NCI-H526 (cell line): ENCODE data around the gene INCA1.
A peak's percentile ranks its signal among the peaks of the same experiment; 100 is the strongest.

ENCODE experiments used
- DNase-seq, 2 experiments: peaks; one replicate each; lab custom pipeline; 2025; lab: John Stamatoyannopoulos, UW

The INCA1 gene

DNA sequence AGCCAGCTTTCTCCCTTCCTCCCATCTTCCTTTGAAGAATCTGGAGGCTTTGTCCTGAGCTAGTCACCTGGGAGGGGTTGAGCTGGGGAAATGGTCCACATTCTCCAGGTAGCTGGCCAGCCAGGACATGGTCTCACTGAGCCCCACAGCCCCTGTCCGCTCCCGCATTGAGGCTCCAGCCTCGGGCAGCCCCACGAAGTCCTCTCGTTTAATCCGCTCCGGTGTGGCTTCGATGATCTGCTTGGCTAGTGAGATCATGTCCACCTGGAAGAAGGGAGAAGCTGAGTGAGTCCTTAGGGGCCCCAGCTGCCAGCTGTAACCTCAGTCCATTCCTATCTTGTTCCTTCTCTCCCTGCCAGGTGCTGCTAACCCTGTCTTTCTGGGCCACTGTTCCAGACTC is 27.0 kb downstream of the INCA1 start:
- no peak for DNase-seq

DNA sequence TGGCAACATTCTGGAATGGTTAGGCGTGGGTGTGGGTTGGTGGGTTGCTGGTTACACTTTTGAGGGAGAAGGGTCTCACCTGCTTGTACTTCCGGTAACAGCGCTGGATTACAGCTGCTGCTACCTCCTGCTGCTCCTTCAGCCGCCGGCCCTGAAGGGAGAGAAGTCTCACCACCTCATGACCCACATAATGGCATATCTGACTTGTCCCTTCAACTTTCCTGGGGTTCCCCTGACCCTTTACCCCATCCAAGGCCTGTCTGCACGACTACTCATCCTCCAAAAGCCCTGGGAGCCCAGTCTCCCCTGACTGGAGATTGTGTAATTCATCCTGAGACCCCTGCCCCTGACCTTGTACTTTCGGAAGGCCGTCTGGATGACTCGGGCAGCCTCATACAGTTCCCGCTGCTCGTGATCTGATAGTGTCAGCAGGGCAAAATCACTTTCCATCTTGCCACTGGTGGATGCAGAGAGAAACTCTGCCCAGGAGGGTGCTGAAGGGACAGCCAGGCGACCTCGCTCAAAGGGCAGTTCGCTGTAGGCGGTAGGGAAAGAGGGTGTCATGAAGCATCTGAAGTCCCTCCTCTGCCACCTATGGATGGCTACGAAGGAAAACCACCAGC is 27.7 kb downstream of the INCA1 start:
- no peak for DNase-seq

DNA sequence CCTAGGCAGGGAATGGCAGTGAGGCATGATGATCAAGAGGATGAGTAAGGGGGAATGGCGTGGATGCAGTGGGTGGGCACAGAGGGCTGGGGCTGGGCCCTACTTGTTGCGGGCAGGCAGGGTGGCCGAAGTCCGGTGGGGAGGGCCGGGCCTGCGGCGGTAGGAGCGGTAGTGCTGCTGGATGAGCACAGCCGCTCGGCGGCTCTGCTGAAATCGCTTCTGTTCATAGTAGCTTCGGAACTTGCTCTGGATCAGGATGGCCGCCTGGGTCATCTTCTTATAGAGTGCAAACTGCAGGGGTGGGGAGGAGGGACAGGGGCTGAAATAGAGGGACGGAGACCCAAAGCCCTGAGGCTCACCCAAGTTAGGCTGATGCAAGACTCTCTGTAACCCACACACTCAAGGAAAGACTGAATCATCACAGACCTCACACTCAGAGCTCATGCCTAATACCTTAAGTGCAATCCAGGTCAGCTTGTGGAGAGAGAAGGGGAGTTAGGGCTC is 28.2 kb downstream of the INCA1 start:
- no peak for DNase-seq

DNA sequence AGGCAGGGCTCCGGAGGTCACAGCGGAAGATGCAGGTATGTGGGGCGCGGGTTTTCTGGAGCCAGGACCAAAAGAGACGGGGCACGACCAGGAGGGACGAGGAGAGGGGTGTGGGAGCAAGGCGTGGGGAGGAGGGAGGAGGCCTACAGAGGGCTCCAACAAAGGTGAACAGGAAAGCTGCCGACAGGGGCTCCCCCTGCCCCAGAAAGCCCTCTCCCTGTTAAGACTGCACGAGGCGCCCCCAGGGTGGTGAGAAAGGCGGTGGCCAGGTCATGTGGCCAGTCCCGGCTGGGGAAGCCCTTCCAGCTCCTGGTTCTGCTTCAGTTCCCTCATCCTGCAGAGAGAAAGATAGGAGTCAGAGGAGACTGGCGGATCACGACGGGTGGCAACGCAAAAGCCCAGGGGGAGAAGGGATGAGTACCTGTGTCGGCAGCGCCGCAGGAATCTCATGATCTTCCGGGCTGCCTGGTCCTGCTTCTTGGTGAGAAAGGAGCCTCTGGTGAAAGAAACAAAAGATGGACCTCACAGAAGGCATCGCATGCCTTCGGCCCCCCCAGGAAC is 28.8 kb downstream of the INCA1 start:
- DNase-seq, result peak in 1 of 2 experiments; percentile 54

DNA sequence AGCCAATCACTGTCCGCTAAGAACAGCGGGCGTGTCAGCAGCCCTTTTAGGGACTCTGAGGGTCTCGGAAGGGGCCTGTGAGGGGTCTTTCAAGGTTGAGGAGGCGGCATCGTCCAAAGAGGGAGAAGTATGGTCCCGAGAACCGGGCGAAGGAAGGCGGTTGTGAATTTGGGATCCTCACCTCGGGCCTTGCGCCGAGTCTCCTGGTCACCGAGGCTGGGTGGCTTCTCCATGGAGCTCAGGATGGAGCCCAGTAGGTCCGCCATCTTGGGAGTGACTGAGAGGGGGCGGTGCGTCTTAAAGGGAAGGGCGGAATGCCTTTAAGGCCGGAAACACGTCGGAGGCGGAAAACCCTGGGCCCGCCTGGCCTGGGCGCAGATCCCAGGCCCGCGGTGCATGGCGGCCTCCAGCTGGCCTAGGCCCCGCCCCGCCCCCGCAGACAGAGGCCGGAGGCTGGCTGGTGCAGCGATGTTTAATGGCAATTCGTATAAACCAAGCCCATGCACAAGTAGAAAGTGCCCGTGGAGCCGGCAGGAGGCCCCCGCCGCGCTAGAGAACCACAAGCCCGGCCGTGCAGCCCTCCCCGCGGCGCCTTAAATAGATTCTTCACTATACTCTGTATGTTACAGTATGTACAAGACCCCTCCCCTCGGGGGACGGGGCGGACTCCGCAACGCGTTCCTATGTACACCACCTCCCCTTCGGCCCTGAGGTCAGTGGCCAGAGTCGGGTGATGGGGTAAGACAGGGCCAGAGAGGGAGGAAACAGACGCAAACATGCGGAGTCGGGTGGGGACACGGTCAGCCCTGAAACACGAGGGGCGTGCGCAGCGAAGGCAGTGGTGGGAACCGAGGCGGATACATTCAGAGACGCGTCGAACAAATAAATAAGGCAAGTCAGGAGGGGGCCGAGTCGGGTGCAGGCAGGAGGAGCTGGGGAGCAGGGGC is 29.5 kb downstream of the INCA1 start, which contains the start of gene SPAG7:
TSS of gene SPAG7 (minus strand) at position 279 of the 947 bp plus-strand sequence. CDS start at position 266, 13 bp downstream.
- DNase-seq, result peak; percentile 80 to 92

DNA sequence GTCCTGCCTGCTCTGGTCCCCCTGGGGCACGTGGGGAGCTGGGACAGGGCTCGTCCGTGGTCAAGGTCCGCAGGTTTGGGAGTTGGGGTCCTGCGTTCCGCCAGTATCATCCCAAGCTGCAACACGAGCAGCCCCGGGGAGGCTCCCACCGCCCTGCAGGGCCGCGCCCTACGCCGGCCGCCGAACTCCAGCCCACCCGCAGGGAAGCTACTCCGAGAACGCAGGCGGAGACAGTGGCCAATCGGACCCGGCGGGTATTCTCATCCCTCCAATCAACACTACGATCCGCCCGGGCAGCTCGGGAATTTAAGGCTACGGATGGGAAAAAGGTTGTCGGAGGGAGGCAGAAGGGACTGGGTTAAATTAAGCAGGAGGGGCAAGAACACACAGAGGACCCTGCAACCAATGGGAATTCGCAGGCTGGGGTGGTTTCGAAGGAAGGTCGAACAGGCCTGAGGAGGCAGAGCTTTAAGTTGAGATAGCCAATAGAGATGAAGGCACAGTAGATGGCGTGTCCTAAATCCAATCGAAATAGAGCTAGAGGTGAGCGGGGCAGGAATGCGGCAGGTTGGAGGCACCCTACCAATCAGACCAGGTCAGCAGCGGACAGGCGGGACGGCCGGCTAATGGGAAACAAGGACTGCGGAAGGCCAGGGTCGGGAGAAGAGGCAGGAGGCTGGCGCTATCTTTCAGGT is 30.3 kb downstream of the INCA1 start:
- peak; percentile 97 to 99 for DNase-seq

DNA sequence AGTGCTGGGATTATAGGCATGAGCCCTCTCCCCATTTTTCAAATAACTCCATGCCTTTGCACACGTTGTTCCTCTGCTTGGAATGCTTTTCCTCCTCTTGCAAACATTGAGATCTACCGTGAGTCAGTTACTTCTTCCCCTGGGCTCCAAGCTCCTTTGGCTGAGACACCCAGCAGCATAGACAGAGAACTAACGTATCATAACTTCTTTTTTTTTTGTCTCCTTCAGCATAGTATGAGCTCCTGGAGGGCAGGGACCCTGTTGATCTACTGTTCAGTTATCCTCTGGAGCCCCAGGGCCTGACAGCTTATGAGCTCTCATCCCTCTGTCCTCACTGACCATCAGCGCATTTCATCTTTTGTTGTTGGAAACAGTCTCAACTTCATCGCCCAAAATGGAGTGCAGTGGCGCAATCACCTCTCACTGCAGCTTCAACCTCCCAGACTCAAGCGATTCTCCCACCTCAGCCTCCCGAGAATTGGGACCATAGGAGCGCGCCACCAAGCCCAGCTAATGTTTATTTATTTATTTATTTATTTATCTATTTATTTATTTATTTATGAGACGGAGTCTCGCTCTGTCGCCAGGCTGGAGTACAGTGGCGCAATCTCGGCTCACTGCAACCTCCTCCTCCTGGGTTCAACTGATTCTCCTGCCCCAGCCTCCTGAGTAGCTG is 31.9 kb downstream of the INCA1 start:
- DNase-seq, result no peak

DNA sequence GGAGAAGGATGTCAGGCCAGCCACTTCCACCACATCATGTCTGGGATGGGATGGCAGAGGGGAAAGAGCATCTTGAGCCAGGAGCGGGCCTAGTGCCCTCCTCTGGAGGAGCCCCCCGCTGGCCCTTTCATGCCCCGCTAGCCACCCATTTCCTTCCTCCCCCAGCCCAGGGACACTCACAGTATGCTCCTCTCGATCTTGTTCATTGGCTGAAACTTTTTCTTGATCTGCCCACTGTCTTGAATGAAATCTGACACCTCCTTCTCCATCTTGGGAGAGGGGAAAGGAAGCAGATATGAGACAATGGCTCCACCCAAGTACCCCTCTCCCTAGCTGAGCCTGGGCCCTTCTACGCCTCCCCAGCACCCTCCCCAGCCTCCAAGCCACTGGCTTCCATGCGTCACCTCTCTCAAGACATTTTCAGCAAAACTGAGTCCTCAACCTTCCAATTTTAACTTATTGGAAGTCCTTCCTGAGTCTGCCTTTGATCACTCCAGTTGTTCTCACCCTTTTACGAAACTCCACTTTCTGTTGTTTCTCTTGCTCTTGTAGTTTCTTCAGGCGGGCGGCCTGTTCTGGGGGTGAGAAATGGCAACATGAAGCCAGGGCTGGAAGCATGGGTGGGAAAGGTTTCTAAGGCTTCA is 36.9 kb downstream of the INCA1 start:
- no peak for DNase-seq

DNA sequence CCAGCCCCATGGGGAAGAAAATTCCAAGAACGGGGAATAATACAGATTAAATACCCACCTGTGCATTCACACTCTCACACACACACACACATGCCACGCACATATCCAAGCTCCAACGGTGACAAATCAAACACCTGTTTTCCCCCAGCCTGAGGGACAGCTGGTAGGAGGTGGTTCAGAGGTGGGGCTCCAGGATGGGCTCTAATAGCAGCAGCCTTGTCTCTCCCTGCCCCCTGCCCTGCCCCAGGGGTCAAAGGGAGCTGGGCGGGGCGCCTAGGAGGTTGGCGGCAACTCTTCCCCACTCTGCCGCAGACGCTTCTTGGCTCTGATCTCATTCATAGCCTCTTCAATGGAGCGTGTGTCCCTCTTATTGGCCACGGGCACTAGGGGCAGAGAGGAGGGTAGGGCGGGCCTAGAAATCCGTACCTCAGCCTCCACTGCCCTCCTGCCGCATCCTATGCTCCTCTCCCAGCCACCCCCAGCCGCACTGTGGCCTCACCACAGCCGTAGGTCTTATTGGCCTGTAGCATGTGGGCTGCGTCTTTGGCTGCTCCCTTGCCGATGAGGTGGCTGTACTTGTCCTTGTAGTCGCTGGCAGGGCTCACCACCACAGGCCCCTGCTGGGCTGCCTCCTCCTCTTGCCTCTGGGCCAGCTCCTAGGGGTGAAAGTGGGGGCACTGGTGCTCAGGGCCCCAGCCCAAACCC is 37.9 kb downstream of the INCA1 start:
- no peak for DNase-seq

DNA sequence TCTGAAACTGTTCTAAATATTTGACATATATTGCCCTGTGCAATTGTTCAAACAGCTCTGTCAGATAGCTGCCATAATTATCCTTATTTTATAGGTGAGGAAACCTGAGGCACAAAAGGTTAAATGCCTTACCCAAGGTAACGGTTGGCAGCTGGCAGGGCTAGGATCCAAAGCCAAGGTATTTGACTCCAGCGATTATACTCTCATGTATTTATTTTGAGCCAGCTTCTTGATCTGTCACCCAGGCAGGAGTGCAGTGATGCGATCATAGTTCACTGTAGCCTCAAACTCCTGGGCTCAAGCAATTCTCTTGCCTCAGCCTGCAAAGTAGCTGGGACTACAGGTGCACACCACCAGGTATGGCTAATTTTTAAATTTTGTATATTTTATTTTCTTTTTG is 39.2 kb downstream of the INCA1 start:
- no peak for DNase-seq

DNA sequence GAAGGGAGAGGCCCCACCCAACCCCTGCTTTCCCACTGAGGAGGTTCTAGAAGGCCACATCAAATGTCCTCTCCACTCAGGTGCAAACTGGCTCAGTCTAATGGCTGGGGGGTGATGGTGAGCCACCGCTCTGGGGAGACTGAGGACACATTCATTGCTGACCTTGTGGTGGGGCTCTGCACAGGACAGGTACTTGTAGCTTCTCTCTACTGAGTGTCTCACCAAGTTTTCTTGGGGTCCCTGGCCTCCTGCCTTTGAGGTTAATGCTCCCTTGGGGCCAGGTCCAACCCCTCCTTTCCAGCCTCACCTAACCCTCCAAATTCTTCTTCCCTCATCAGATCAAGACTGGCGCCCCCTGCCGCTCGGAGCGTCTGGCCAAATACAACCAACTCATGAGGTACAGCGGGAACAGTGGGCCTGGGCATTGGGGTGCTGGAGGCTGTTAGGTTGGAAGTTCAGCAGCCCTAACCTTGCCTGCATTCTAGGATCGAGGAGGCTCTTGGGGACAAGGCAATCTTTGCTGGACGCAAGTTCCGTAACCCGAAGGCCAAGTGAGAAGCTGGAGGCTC is 40.7 kb downstream of the INCA1 start:
- no peak for DNase-seq

DNA sequence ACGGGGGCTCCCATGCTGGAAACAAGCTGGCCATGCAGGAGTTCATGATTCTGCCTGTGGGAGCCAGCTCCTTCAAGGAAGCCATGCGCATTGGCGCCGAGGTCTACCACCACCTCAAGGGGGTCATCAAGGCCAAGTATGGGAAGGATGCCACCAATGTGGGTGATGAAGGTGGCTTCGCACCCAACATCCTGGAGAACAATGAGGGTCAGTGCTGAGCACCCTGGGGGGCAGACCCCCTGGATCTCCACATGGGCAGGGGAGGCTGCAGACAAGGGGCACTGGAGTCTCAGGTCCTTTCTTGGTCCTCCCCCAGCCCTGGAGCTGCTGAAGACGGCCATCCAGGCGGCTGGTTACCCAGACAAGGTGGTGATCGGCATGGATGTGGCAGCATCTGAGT is 42.2 kb downstream of the INCA1 start:
- DNase-seq, result no peak

DNA sequence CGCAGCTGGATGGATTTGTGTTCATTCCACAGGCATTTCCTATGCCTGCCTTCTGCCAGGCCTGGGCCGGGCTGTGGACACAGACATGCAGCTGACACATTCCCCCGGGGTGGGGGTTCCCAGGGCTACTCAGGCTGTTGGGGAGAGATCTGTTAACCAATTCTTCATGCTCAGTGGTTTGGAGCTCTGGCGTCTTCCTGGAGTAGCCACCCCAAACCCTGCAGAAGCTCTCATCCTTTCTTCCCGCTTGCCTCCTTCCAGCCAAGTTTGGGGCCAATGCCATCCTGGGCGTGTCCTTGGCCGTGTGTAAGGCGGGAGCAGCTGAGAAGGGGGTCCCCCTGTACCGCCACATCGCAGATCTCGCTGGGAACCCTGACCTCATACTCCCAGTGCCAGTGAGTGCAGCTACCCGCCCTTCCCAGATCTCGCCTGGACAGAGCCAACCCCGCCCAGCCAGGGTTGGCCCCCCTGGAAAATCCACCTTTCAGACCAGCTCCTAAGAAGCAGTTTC is 43.8 kb downstream of the INCA1 start:
- DNase-seq, result no peak

DNA sequence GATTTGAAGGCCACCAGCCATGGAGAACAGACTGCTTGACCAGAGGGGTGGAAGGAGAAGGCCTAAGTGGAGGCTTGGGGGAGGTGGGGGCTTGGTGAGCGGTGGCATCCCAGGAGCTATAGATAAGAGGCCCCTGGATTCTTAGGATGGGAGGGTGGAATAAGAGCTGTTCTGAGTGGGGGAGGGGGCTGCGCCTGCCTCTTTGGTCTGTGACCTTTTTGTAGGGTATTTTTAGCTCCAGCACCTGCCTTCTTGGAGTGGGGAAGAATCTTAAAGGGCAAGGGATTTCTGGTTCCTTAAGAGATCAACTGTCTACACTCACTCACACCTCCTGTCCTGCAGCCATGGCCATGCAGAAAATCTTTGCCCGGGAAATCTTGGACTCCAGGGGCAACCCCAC is 45.8 kb downstream of the INCA1 start:
- no peak for DNase-seq

DNA sequence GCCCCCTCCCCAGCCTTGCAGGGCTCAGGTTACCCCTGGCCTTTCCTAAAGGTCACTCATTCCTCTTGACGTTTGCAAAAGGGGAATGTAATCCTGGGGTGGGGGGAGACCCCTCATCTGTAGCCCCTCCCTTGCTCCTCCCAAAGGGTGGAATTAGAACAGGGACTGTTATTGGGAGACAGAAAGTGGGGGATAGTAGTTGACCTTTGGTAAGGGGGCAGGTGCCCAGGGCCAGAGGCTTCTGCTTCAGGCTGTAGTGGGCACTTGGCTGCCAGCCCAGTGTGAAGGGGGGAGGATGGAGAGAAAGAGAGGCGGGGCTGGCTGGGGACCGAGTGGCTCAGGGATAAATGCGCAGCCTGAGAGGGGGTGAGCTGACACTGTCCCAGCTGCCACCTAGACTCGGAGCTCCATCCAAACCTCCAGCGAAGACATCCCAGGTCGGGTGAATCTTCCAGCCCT is 46.5 kb downstream of the INCA1 start, which contains the start of gene ENO3:
TSS of gene ENO3 (plus strand) at position 374 of the 459 bp plus-strand sequence. CDS start 711 bp downstream, outside the sequence.
- DNase-seq, result peak in 1 of 2 experiments; percentile 35

DNA sequence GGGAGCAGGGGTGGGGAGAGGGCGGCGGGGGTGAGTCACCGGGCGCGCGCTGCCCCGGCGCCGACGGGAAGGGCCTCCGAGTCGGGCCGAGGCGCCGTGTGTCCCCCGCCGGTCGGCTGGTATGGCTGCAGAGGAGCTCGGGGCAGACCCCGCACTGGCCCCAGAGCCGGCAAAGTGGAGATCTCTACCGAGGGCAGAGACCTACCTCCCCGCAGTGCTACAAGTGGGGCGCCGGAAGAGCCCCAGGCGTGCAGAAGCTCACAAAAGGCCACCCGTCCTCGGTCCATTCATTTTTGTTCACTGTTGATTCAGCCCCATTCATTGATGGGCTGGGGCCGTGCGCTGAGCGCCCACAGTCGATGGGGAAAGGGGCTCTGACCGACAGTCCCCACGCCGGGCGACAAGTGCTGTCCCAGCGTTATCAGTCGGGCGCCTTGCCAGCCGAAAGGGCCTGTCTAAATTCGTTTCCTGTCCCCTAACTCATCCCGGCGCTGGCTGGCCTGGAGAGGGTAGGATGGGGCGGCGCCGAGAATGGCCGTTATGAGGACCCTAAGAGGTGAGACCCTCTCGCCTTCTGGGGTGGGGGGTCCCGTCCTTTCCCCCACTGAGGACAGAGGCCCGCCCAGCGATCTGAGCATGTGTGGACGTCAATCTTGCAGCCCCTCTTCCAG is 47.1 kb downstream of the INCA1 start:
- peak in 1 of 2 experiments; percentile 55 for DNase-seq

DNA sequence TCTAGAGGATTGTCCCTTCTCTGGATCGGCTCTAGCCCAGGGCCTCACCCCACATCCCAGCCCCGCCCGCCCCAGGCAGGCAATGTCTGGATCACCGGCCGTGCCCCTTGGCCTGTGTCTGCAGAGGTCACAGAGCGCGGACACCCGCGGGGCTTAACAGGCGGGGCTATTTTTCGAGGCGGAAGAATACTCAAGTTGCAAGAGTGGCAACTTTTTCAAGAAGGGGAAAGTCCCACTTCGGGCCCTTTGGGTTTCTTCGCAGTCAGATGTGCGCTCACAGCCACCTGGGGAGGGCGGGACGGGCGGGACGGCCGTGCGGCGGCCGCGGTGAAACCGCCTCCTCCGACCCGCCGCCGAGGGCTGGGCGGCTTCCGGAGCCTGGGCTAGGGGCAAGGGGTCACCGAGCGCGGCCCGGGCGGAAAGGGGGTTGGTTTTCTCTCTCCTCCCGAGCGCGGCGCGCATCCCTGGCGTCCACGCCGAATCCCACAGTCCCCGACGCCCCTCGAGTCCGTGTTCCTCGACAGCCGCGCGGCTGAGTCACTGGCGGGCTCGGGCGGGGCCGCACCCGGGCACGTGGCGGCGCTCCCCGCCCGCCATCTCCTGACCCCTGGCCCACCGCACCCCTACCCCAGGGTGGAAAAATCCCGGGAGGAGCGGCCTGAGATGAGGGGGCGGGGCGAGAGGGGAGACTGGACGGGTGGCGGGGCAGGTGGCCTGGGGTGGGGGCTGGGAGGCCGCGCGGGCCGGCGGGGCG is 47.8 kb downstream of the INCA1 start:
- DNase-seq, result peak in 1 of 2 experiments; percentile 71

DNA sequence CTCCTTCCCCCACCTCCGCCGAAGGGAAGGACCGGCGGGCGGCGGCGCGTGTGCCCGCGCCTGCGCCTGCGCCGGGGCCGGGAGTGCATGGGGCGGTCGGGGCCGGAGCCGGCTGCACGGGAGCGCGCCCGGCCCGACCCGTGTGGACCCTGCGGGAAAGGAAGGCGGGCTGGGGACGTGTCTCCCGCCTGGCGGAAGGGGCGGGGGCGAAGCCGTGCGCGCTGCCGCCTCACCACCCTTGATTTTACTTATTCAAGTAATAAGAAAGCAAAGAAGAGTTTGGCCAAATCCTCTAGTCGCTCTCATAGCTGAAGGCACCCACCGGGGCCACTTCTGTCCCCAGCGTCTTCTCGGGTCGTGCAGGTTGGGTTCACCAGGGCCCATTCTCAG is 48.4 kb downstream of the INCA1 start:
- DNase-seq, result peak in 1 of 2 experiments; percentile 88
